22Rv1 (cell line): Measurements from ENCODE around the gene PXDN.

Source experiments
- CTCF ChIP-seq: fragments of 450-650 bp; IDR thresholded peaks from 2 replicates; pipeline ENCODE4 v1.5.1; 2017; ENCODE audit warnings: mild to moderate bottlenecking
- ZFX ChIP-seq: fragments of 450-650 bp; IDR thresholded peaks from 2 replicates; pipeline ENCODE4 v1.6.1; 2017; ENCODE audit warnings: antibody characterized with exemption, borderline replicate concordance

- no peak for TF ChIP-seq CTCF
- TF ChIP-seq ZFX, result no peak
Measured at GRCh38 chr2:1709335-1709605, 35.0 kb downstream of the PXDN start.
